Stomach (tissue), 9 donors: ENCODE measurements around the gene MCTP1. TPM values are rescaled to one million over a fixed set of nuclear protein-coding genes. Genes with fewer than 3 reads are reported as not detected.

Experiments used
- DNase-seq, 2 donors: peaks; one replicate each; pipeline versions ENCODE4 v3.0.0 to v3.0.0-alpha.2; 2013 to 2019
- H3K27ac ChIP-seq, 5 donors: fragments of 200-600 bp in 4 of 5; sonication (generic) in 4 of 5; one replicate each; pipeline ENCODE4 v1.5.1; 2013 to 2019; ENCODE audit warnings: mild to moderate bottlenecking in 1 of 5, moderate library complexity in 1 of 5
- H3K27me3 ChIP-seq, 3 donors: fragments of 200-600 bp; sonication (generic); one replicate each; pipeline ENCODE4 v1.5.1; 2017 to 2019; ENCODE audit warnings: mixed run types in 1 of 3
- H3K36me3 ChIP-seq, 4 donors: fragments of 200-600 bp; sonication (generic); 1 replicate in 3 of 4; 2 replicates in 1 of 4; pipeline ENCODE4 v1.5.1; 2016 to 2019
- H3K4me1 ChIP-seq, 4 donors: fragments of 200-600 bp; sonication (generic); one replicate each; pipeline ENCODE4 v1.5.1; 2016 to 2019
- H3K4me3 ChIP-seq, 4 donors: fragments of 200-600 bp; sonication (generic) in 3 of 4; one replicate each; pipeline ENCODE4 v1.5.1; 2016 to 2019; ENCODE audit warnings: mild to moderate bottlenecking in 1 of 4
- H3K9me3 ChIP-seq, 4 donors: fragments of 200-600 bp; sonication (generic); one replicate each; pipeline ENCODE4 v1.5.1; 2016 to 2019
- CTCF ChIP-seq, 7 experiments: fragments of 450-650 bp in 4 of 7; fragments of 200-600 bp in 3 of 7; sonication (generic) in 3 of 7; IDR thresholded peaks; one replicate each; pipeline ENCODE4 v1.5.1; 2016 to 2019; ENCODE audit warnings: antibody characterized with exemption in 7 of 7, control low read depth in 2 of 7, mild to moderate bottlenecking in 1 of 7
- EP300 ChIP-seq: sonication (generic); formaldehyde crosslinking; IDR thresholded peaks from one replicate; pipeline ENCODE4 v1.6.1; 2017; ENCODE audit warnings: antibody characterized with exemption
- POLR2A ChIP-seq, 4 donors: fragments of 450-650 bp; IDR thresholded peaks; one replicate each; pipeline ENCODE4 v1.6.1; 2016; ENCODE audit warnings: antibody characterized with exemption in 4 of 4, control low read depth in 2 of 4, mild to moderate bottlenecking in 1 of 4, moderate library complexity in 1 of 4
- POLR2AphosphoS5 ChIP-seq, 3 donors: sonication (generic); formaldehyde crosslinking; IDR thresholded peaks; one replicate each; pipeline ENCODE4 v1.6.1; 2016; ENCODE audit warnings: antibody characterized with exemption in 3 of 3
- WGBS, 5 donors: extraction: QIAGEN DNeasy Blood & Tissue Kit in 3 of 5; methylation state at CpG; one replicate each; pipeline versions ENCODE4 v1.1.5 to v1.1.7; 2013 to 2018; 5-methylcytosine and 5-hydroxymethylcytosine counted together
- intact Hi-C: fragments of 100-400 bp; cut with DNase I; formaldehyde crosslinking; loops from one replicate; pipeline ENCODE4 v1.15.1; 2023; ENCODE audit warnings: low total_unique reads
- polyA plus RNA-seq, 3 donors: library from polyadenylated mRNA; stranded (reverse); fragments of 200-250 nt; gene quantifications; one replicate each; pipeline ENCODE4 v1.2.3, GENCODE V29; 2013
- total RNA-seq, 5 donors: library from RNA; depleted of rRNA; stranded (reverse); fragments of >200 nt; gene quantifications; one replicate each; pipeline versions ENCODE4 v1.1.0 to v1.2.3, GENCODE V29; 2014 to 2016
- donor health status: healthy with polysubstance abuse.
- donor health status: Bipolar disorder and iron deficiency.
- donor health status: healthy.

The MCTP1 gene
- total and polyA plus RNA-seq, 8 donors, result 1.4 to 47.9 (median 11.3) TPM

- no peak overlapping the region for H3K4me3 ChIP-seq
- peaks cover 0 to 6% (median 0%) of the 10 kb centered on the region in 4 donors for H3K4me1 ChIP-seq
- no peaks in the 10 kb centered on the region for H3K27me3 ChIP-seq
- no peaks in the 10 kb centered on the region for H3K9me3 ChIP-seq
- intact Hi-C loops, result no loop called here
- no peaks in the 10 kb centered on the region for H3K36me3 ChIP-seq
- WGBS, 5 donors, result 54 to 67% (median 58%) methylated on average over 2 of the region's 2 CpGs
- TF ChIP-seq POLR2A (IDR thresholded peaks at IDR 0.05), result no peak
- TF ChIP-seq POLR2AphosphoS5 (IDR thresholded peaks at IDR 0.05), result no peak
- no peak for TF ChIP-seq CTCF (IDR thresholded peaks at IDR 0.05)
- no peak for TF ChIP-seq EP300
- no peak overlapping the region for H3K27ac ChIP-seq
- DNase-seq, result no peak
Measured at GRCh38 chr5:95155888-95156287, 129.0 kb downstream of the MCTP1 start.

- H3K27me3 ChIP-seq, result no peaks in the 10 kb centered on the region
- DNase-seq, result no peak
- H3K4me3 ChIP-seq, result no peak overlapping the region
- intact Hi-C loops, result no loop called here
- H3K27ac ChIP-seq, result peak overlapping the region in 1 of 5 donors; percentile 10
- TF ChIP-seq CTCF (IDR thresholded peaks at IDR 0.05) (no peak), POLR2AphosphoS5 (IDR thresholded peaks at IDR 0.05) (no peak)
- peaks cover 0 to 6% (median 0%) of the 10 kb centered on the region in 4 donors for H3K4me1 ChIP-seq
- peaks cover 0 to 6% (median 0%) of the 10 kb centered on the region in 4 donors for H3K9me3 ChIP-seq
- H3K36me3 ChIP-seq, result no peaks in the 10 kb centered on the region
- 31 to 68% (median 52%) methylated on average over 2 of the region's 2 CpGs for WGBS, 5 donors
Measured at GRCh38 chr5:95153511-95153910, 131.4 kb downstream of the MCTP1 start.

GRCh38 chr5:95152535-95152934, 132.4 kb downstream of the MCTP1 start:
- WGBS, 5 donors, result 16 to 47% (median 21%) methylated on average over 2 of the region's 2 CpGs
- peaks cover 0 to 12% (median 3%) of the 10 kb centered on the region in 4 donors for H3K9me3 ChIP-seq
- H3K4me3 ChIP-seq, result no peak overlapping the region
- no peaks in the 10 kb centered on the region for H3K36me3 ChIP-seq
- H3K27me3 ChIP-seq, result no peaks in the 10 kb centered on the region
- intact Hi-C loops, result no loop called here
- H3K4me1 ChIP-seq, result peaks cover 0 to 6% (median 0%) of the 10 kb centered on the region in 4 donors
- TF ChIP-seq EP300 (no peak), CTCF (IDR thresholded peaks at IDR 0.05) (no peak), POLR2A (IDR thresholded peaks at IDR 0.05) (no peak), POLR2AphosphoS5 (IDR thresholded peaks at IDR 0.05) (no peak)
- H3K27ac ChIP-seq, result peak overlapping the region in 1 of 5 donors; percentile 10
- no peak for DNase-seq

GRCh38 chr5:95152131-95152530, 132.8 kb downstream of the MCTP1 start:
- intact Hi-C loops, result no loop called here
- Histone ChIP-seq H3K9me3 (peaks cover 0 to 15% (median 5%) of the 10 kb centered on the region in 4 donors), H3K4me1 (peaks cover 0 to 6% (median 0%) of the 10 kb centered on the region in 4 donors), H3K27ac (peak overlapping the region in 1 of 5 donors; percentile 10), H3K36me3 (no peaks in the 10 kb centered on the region), H3K27me3 (no peaks in the 10 kb centered on the region), H3K4me3 (no peak overlapping the region)
- no peak for TF ChIP-seq POLR2AphosphoS5 (IDR thresholded peaks at IDR 0.05)
- TF ChIP-seq POLR2A (IDR thresholded peaks at IDR 0.05), result no peak
- TF ChIP-seq EP300, result no peak
- TF ChIP-seq CTCF (IDR thresholded peaks at IDR 0.05), result no peak
- WGBS, 5 donors, result 21 to 51% (median 47%) methylated on average over 1 of the region's 1 CpG
- DNase-seq, result no peak
